GM19397 (cell line): Measurements from ENCODE around the gene GSTO2.

Source experiments
- ATAC-seq: cut with Tn5 transposase; IDR thresholded peaks from one replicate; pipeline ENCODE4 v1.9.1; 2021; ENCODE audit warnings: mild to moderate bottlenecking, moderate library complexity; ENCODE audit not compliant: unreplicated experiment

The GSTO2 gene

DNA sequence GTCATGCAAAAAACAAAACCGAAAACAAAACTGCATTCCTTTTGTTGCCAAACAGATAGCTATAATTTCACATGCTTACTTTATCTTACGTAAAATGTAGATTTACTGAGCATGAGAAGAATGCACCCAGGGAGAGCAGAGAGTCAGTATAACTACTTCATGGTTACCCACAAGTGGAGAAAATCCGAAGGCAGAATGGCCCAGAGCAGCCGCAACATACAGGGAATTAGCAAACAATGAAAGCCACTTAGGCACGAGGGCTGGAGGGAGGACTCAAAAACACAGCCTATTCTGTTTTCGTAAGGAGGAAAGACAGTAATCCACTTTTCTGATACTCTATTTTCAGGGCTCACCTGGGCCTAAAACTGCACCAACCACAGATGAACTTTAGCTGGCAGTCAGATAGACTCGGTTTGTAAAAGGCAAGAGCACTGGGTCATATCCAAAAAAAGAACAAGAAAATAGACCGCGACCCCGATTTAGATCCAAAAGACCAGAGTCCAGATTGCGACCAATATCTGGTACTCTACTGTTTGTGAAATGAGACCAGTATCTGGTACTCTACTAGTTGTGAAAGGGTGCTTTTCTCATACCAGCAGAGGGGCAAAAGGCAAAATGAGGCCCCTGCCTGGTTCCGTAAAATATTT, 68.0 kb downstream of the GSTO2 start:
- peak; percentile 21 for ATAC-seq

GRCh38 chr10:104337521-104337984, 68.6 kb downstream of the GSTO2 start:
- peak; percentile 44 for ATAC-seq

DNA sequence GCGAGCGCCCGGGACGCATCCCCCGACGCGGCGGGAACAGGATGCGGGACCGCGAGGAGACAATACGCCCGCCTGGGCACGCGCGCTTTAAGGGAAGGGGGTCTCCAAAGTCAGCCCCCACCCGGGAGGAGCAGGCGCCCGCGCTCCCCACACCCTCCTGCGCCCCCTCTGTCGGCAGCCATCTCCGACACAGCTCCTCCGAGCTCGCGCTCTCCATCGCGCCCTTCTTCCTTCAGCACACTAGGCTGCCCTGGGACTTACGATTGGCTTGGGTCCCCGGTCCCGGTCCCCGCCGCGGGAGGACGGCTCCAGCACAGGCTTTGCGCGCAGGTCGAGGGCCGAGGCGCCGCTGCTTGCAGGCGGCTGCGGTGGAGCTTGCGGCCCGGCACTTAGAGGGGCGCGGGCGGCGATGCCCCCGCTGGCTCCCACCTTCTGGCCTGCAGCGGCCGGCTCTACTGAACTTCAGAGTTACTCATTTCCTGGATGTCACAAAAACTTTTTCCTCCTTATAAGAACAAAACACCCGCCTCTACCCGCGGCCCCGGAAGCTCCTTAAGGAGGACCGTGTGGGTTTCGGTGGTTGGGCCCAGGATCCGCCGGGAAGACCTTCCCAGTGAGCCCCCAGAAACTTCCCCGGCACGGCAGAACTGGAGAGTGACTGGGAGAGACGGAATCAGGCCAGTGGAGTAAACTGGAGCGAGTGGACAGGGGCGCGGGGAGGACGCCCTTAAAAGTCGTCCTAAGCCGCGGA, 69.2 kb downstream of the GSTO2 start, which contains the start of gene ITPRIP:
Gene ITPRIP (minus strand): TSS at position 481 of the 751 bp plus-strand sequence. CDS start 22,414 bp downstream, outside the sequence.
- ATAC-seq, result peak; percentile 69

DNA sequence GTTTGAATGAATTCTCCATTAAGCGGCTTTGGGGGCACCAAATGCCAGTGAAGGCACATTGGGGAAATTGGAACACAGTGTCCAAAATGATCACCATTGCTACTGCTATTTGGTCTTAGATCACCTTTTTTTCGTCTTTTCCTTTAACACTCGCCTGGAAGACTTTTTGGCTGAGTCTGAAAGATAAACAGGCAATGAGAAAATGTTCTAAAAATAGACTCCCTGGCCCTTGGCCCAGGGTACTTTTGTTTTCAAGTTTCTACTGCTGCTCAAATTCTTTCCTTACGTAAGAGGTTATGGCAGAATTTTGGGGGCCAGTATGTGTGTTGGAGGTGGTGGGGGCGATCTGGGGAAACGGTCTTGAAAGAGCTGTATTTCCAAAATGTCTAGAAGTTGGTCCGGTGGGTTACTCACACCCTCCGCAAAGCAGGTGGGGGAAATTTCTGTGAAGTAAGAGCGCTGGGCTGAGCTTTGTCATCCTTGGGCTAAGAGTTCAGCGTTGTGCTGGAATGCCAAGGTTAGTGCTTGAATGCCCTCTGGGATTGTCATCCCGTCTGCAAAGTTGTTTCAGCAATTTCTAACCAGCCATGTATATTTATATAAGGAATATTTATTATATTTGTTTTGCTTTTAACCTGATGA, 70.6 kb downstream of the GSTO2 start:
- no peak for ATAC-seq

DNA sequence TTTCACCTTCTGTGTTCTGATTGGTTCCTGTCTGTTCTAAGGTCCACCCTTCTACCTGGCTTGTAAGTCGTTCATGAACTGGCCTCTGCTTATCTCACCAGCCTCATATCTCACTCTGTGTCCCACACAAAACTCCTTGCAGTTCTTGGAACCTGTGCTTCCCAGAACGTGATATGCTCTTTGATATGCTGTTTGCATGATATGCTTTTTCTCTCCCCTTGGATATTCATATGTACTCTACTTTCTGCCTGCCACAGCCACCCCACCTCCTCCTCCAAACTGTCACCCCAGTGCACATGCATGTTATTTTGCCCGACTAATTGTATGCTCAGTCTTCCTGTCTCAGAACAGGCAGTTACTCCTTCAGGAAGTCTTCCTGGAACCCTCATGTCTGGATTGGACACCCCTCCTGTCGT, 71.1 kb downstream of the GSTO2 start:
- no peak for ATAC-seq

GRCh38 chr10:104340641-104341040, 71.7 kb downstream of the GSTO2 start:
- ATAC-seq, result no peak

GRCh38 chr10:104342941-104343411, 74.0 kb downstream of the GSTO2 start:
- ATAC-seq, result no peak

GRCh38 chr10:104344219-104344618, 75.2 kb downstream of the GSTO2 start:
- ATAC-seq, result no peak

- ATAC-seq, result no peak
Observed at GRCh38 chr10:104345515-104345914, 76.5 kb downstream of the GSTO2 start.

DNA sequence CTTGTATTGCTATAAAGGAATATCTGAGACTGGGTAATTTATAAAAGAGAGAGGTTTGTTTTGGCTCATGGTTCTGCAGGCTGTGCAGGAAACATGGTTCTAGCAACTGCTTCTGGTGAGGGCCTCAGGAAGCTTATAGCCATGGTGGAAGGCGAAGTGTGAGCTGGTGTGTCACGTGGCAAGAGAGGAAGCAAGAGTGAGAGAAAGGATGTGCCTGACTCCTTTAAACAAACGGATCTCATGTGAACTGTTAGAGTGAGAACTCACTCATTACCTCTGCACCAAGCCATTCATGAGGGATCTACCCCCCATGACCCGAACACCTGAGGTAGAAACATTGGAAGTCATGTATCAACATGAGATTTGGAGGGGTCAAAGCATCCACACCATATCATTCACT, 77.0 kb downstream of the GSTO2 start:
- ATAC-seq, result no peak

GRCh38 chr10:104347295-104348045, 78.5 kb downstream of the GSTO2 start:
- no peak for ATAC-seq

DNA sequence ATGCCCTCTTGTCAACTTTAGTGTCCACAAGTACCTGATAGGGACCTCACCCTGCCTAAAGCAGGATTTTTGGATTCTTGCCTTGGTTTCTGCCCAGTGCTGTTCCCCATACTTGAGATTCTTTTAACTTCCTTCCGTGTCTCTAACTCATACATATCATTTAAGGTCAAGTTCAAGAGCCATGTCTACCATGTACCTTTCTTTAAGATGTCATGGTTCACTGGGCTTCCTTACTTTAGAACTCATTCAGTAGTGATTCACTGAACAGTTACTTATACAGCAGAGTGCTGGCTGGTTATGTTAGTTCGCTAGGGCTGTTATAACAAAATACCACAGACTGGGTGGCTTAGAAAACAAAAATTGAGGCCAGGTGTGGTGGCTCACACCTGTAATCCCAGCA, 79.6 kb downstream of the GSTO2 start:
- no peak for ATAC-seq

GRCh38 chr10:104349623-104350126, 80.7 kb downstream of the GSTO2 start:
- ATAC-seq, result peak; percentile 35

DNA sequence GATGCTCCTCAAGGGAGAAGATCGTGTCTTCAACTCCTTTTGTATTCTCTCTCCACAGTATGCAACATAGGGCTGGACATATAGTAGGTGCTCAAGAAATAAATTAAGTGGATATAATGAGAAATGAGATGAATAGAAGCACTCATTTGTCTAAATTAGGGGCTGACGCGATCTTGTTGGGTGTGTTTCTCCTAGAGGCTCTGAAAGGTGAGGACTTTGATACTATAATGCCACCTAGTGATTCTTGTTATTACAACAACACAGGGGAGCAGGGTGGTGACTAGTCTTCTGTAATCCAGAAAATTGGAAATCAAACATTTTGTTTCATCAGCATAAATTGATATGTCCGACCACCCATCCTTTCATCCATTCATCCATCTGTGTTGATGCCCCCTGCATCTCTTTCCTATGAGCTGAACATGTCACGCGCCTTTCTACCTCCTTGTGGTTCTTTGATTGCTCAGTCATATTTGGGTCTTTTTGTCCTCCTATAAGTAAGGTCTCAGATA, 81.2 kb downstream of the GSTO2 start:
- ATAC-seq, result peak; percentile 30

DNA sequence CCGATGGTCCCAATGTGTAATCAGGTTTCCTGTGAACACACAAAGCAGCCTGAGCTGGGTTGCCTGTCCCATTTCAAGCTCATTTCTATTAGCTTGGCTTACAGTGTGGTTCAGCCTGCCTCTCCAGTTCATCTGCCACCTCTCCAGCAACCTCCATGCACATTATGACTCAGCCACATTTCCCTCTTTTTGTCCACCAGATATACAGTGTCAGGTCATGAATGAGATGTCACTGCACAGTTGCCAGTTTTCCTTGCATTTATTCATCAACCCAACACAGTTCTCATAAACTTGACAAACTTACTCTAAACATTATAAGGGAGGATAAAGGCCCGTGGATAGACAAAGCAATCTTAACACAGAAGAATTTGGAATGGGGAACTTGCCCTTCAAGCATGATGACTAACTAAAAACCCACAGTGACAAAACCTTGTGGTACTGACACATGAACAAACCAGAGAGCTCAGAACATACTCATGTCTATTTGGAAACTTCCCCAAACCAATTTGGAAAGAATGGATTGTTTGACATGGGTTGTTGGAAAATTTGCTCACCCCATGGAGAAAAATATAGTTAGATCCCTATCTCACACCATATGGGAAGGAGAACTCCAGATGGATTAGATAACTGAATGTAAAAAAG, 82.2 kb downstream of the GSTO2 start:
- ATAC-seq, result no peak

DNA sequence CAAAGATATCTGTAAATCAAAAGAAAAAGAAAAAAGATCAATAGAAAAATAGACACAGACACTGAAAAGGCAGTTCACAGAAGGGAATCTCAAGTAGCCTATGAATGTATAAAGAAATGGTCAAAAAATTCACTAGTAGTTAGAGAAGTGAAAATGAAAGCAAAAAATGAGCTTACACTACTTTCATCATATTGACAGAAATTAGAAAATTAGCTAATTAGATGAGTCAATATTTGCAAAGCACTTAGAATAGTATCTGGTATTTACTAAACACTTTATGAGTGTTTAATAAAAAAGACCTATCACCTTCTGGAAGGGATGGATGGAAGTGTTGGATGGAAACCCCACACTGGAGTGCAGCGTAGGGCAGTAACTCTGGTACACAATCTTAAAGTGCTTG, 82.9 kb downstream of the GSTO2 start:
- no peak for ATAC-seq

- peak; percentile 69 for ATAC-seq
Observed at GRCh38 chr10:104353325-104354048, 84.5 kb downstream of the GSTO2 start, which contains the start of gene CFAP58. TSS of gene CFAP58 (plus strand) at chr10:104353833. CDS start at chr10:104353898, 65 bp downstream.
